Mesendoderm (in vitro differentiated cells): ENCODE results near the gene SEC16A.

Experiments used
- DNase-seq: peaks from one replicate; pipeline ENCODE4 v3.0.0; 2013
- H2AK5ac ChIP-seq: 2 replicates; pipeline ENCODE4 v1.6.1; 2013; ENCODE audit warnings: low read length, inconsistent platforms
- H2BK120ac ChIP-seq: 2 replicates; pipeline ENCODE4 v1.6.1; 2013; ENCODE audit warnings: low read depth, mild to moderate bottlenecking, low read length, moderate library complexity, mixed read lengths
- H2BK15ac ChIP-seq: replicated peaks from 2 replicates; pipeline ENCODE4 v1.6.1; 2013; ENCODE audit warnings: low read depth, mild to moderate bottlenecking, moderate library complexity
- H2BK5ac ChIP-seq: 2 replicates; pipeline ENCODE4 v1.6.1; 2013; ENCODE audit warnings: low read length, inconsistent platforms
- H3K18ac ChIP-seq: 2 replicates; pipeline ENCODE4 v1.6.1; 2013; ENCODE audit warnings: mild to moderate bottlenecking, low read length, mixed read lengths
- H3K23ac ChIP-seq: one replicate; pipeline ENCODE4 v1.6.1; 2013; ENCODE audit warnings: low read length
- H3K27ac ChIP-seq: 2 replicates; pipeline ENCODE4 v1.5.1; 2013; ENCODE audit warnings: low read depth, mild to moderate bottlenecking, inconsistent platforms, low read length, moderate library complexity
- H3K27me3 ChIP-seq: 2 replicates; pipeline ENCODE4 v1.6.1; 2013; ENCODE audit warnings: low read length, control low read depth, mild to moderate bottlenecking, inconsistent platforms; ENCODE audit not compliant: insufficient read depth, poor library complexity
- H3K36me3 ChIP-seq: 2 replicates; pipeline ENCODE4 v1.6.1; 2013; ENCODE audit warnings: low read length, inconsistent platforms; ENCODE audit not compliant: control insufficient read depth, insufficient read depth
- H3K4ac ChIP-seq: one replicate; pipeline ENCODE4 v1.6.1; 2013; ENCODE audit warnings: low read depth, mild to moderate bottlenecking, low read length, moderate library complexity
- H3K4me1 ChIP-seq: 2 replicates; pipeline ENCODE4 v1.6.1; 2013; ENCODE audit warnings: low read depth, low read length, inconsistent platforms; ENCODE audit not compliant: control insufficient read depth
- H3K4me2 ChIP-seq: 2 replicates; pipeline ENCODE4 v1.6.1; 2013; ENCODE audit warnings: low read length
- H3K4me3 ChIP-seq: 2 replicates; pipeline ENCODE4 v1.5.1; 2013; ENCODE audit warnings: mild to moderate bottlenecking, low read length
- H3K56ac ChIP-seq: one replicate; pipeline ENCODE4 v1.6.1; 2013; ENCODE audit warnings: low read length
- H3K79me1 ChIP-seq: 2 replicates; pipeline ENCODE4 v1.6.1; 2013; ENCODE audit warnings: low read length, inconsistent platforms
- H3K79me2 ChIP-seq: 2 replicates; pipeline ENCODE4 v1.6.1; 2013; ENCODE audit warnings: mild to moderate bottlenecking, low read length; ENCODE audit not compliant: control insufficient read depth, insufficient read depth
- H3K9ac ChIP-seq: 2 replicates; pipeline ENCODE4 v1.6.1; 2013; ENCODE audit warnings: low read length, inconsistent platforms
- H4K5ac ChIP-seq: one replicate; pipeline ENCODE4 v1.6.1; 2013; ENCODE audit warnings: low read length
- H4K8ac ChIP-seq: one replicate; pipeline ENCODE4 v1.6.1; 2013; ENCODE audit warnings: low read depth, mild to moderate bottlenecking, control low read depth, low read length, moderate library complexity
- WGBS: extraction: QIAGEN DNeasy Blood & Tissue Kit; methylation state at CpG from one replicate; pipeline ENCODE4 v1.1.7; 2013; ENCODE audit warnings: low lambda C conversion rate, missing lambda C conversion rate; ENCODE audit not compliant: insufficient coverage; ENCODE audit errors: extremely low coverage; 5-methylcytosine and 5-hydroxymethylcytosine counted together

SEC16A gene

GRCh38 chr9:136515276-136515675, 32.4 kb upstream of the SEC16A start:
- no peak for DNase-seq
- Histone ChIP-seq H3K27ac (no peak overlapping the region), H3K18ac (no peak overlapping the region), H3K27me3 (no peaks in the 10 kb centered on the region), H4K5ac (no peak overlapping the region), H3K4me2 (no peak overlapping the region), H3K36me3 (no peaks in the 10 kb centered on the region), H2BK120ac (no peak overlapping the region), H2AK5ac (no peak overlapping the region), H4K8ac (no peak overlapping the region), H3K9ac (no peak overlapping the region), H2BK15ac (no peak overlapping the region), H3K4me3 (no peak overlapping the region), H3K4ac (no peak overlapping the region), H3K56ac (no peak overlapping the region), H3K79me2 (no peaks in the 10 kb centered on the region), H3K79me1 (no peaks in the 10 kb centered on the region), H3K4me1 (no peaks in the 10 kb centered on the region), H2BK5ac (no peak overlapping the region), H3K23ac (no peak overlapping the region)
- WGBS = no CpG with 5 or more reads among the region's 28 CpGs

GRCh38 chr9:136514022-136514714, 31.3 kb upstream of the SEC16A start:
- H3K79me1 ChIP-seq = no peaks in the 10 kb centered on the region
- H2BK120ac ChIP-seq = no peak overlapping the region
- no peak overlapping the region for H3K4ac ChIP-seq
- no peak overlapping the region for H3K27ac ChIP-seq
- H2BK15ac ChIP-seq = no peak overlapping the region
- H3K27me3 ChIP-seq = no peaks in the 10 kb centered on the region
- no peak overlapping the region for H3K18ac ChIP-seq
- no peak overlapping the region for H3K56ac ChIP-seq
- H3K9ac ChIP-seq = no peak overlapping the region
- no peak overlapping the region for H3K23ac ChIP-seq
- peaks cover 4% of the 10 kb centered on the region for H3K36me3 ChIP-seq
- no peaks in the 10 kb centered on the region for H3K79me2 ChIP-seq
- DNase-seq = no peak
- no peak overlapping the region for H3K4me2 ChIP-seq
- H4K8ac ChIP-seq = no peak overlapping the region
- no peak overlapping the region for H3K4me3 ChIP-seq
- no peak overlapping the region for H2BK5ac ChIP-seq
- WGBS = no CpG with 5 or more reads among the region's 29 CpGs
- H4K5ac ChIP-seq = no peak overlapping the region
- H2AK5ac ChIP-seq = no peak overlapping the region
- no peaks in the 10 kb centered on the region for H3K4me1 ChIP-seq

- no peak overlapping the region for H3K4me2 ChIP-seq
- H3K4me3 ChIP-seq = no peak overlapping the region
- H3K36me3 ChIP-seq = peaks cover 4% of the 10 kb centered on the region
- no peak overlapping the region for H3K4ac ChIP-seq
- H3K23ac ChIP-seq = no peak overlapping the region
- no peak overlapping the region for H2AK5ac ChIP-seq
- H4K5ac ChIP-seq = no peak overlapping the region
- no peak overlapping the region for H3K56ac ChIP-seq
- no peaks in the 10 kb centered on the region for H3K79me2 ChIP-seq
- no peaks in the 10 kb centered on the region for H3K79me1 ChIP-seq
- H2BK5ac ChIP-seq = no peak overlapping the region
- no peaks in the 10 kb centered on the region for H3K27me3 ChIP-seq
- H2BK15ac ChIP-seq = no peak overlapping the region
- H2BK120ac ChIP-seq = no peak overlapping the region
- H3K27ac ChIP-seq = no peak overlapping the region
- no peak overlapping the region for H3K18ac ChIP-seq
- H3K4me1 ChIP-seq = no peaks in the 10 kb centered on the region
- DNase-seq = no peak
- no peak overlapping the region for H3K9ac ChIP-seq
- no peak overlapping the region for H4K8ac ChIP-seq
- WGBS = no CpG with 5 or more reads among the region's 16 CpGs
Measured at GRCh38 chr9:136513191-136513590, 30.4 kb upstream of the SEC16A start.

- Histone ChIP-seq H4K8ac (no peak overlapping the region), H3K27me3 (no peaks in the 10 kb centered on the region), H2BK120ac (no peak overlapping the region), H3K4ac (no peak overlapping the region), H3K79me2 (no peaks in the 10 kb centered on the region), H3K79me1 (no peaks in the 10 kb centered on the region), H2BK5ac (no peak overlapping the region), H3K23ac (no peak overlapping the region), H3K56ac (no peak overlapping the region), H3K18ac (no peak overlapping the region), H3K4me2 (no peak overlapping the region), H3K9ac (no peak overlapping the region), H2BK15ac (no peak overlapping the region), H3K4me3 (no peak overlapping the region), H3K36me3 (peaks cover 8% of the 10 kb centered on the region), H2AK5ac (no peak overlapping the region), H3K4me1 (no peaks in the 10 kb centered on the region), H4K5ac (no peak overlapping the region), H3K27ac (no peak overlapping the region)
- WGBS = no CpG with 5 or more reads among the region's 13 CpGs
- no peak for DNase-seq
Measured at GRCh38 chr9:136512651-136513071, 29.8 kb upstream of the SEC16A start.

GRCh38 chr9:136511670-136512592, 29.1 kb upstream of the SEC16A start:
- Histone ChIP-seq H3K4me1 (no peaks in the 10 kb centered on the region), H3K4me2 (no peak overlapping the region), H2AK5ac (no peak overlapping the region), H4K8ac (no peak overlapping the region), H2BK15ac (no peak overlapping the region), H3K27me3 (no peaks in the 10 kb centered on the region), H2BK120ac (no peak overlapping the region), H3K4me3 (no peak overlapping the region), H4K5ac (no peak overlapping the region), H3K36me3 (peaks cover 8% of the 10 kb centered on the region), H3K79me1 (no peaks in the 10 kb centered on the region), H3K18ac (no peak overlapping the region), H3K23ac (no peak overlapping the region), H3K9ac (no peak overlapping the region), H3K27ac (no peak overlapping the region), H3K79me2 (no peaks in the 10 kb centered on the region), H3K56ac (no peak overlapping the region), H2BK5ac (no peak overlapping the region), H3K4ac (no peak overlapping the region)
- no CpG with 5 or more reads among the region's 46 CpGs for WGBS
- DNase-seq = no peak
